ENCODE measurements around the gene CBY3. TPM values are rescaled to one million over a fixed set of nuclear protein-coding genes. Genes with fewer than 3 reads are reported as not detected.

The CBY3 gene
- total RNA-seq, 4 donors from 2014 or later: not detected

DNA sequence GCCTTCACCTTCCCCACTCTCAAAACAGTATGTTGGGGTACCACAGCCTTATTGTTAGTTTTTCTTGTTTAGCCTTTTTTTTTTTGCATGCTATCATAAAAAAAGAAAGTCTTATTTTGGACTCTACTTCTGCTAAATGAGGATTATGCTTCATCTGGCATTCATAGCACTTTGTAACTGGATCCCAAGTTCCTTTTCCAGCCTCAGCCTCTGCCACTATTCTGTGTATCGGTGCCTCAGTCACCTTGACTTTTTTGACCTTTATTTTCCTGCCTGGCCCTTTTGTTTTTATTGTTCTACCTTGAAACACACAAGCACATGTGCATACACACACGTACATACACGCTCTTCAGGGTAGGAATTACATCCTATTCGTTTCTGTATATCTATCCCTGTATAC lies 43.3 kb upstream of the CBY3 start:
- WGBS: 86% methylated on average over 4 of the region's 4 CpGs
- TF ChIP-seq POLR2A (IDR thresholded peaks at IDR 0.05) (no peak), EP300 (IDR thresholded peaks at IDR 0.05) (no peak), CTCF (IDR thresholded peaks at IDR 0.05) (no peak), POLR2AphosphoS5 (IDR thresholded peaks at IDR 0.05) (no peak)
- Histone ChIP-seq H3K4me1 (no peaks in the 10 kb centered on the region), H3K36me3 (peaks cover 100% of the 10 kb centered on the region), H3K27me3 (no peaks in the 10 kb centered on the region), H3K4me3 (no peak overlapping the region), H3K27ac (no peak overlapping the region), H3K9me3 (no peaks in the 10 kb centered on the region)
- DNase-seq (ENCODE audit: low spot score in 2 of 2): no peak

- H3K4me3 ChIP-seq: no peak overlapping the region
- 60% methylated on average over 2 of the region's 2 CpGs for WGBS
- no peaks in the 10 kb centered on the region for H3K9me3 ChIP-seq
- peaks cover 100% of the 10 kb centered on the region for H3K36me3 ChIP-seq
- H3K27ac ChIP-seq: no peak overlapping the region
- no peaks in the 10 kb centered on the region for H3K4me1 ChIP-seq
- no peaks in the 10 kb centered on the region for H3K27me3 ChIP-seq
- no peak for TF ChIP-seq POLR2A (IDR thresholded peaks at IDR 0.05)
- no peak for DNase-seq (ENCODE audit: low spot score in 2 of 2)
Observed at GRCh38 chr5:179720222-179720621, 39.4 kb upstream of the CBY3 start.

DNA sequence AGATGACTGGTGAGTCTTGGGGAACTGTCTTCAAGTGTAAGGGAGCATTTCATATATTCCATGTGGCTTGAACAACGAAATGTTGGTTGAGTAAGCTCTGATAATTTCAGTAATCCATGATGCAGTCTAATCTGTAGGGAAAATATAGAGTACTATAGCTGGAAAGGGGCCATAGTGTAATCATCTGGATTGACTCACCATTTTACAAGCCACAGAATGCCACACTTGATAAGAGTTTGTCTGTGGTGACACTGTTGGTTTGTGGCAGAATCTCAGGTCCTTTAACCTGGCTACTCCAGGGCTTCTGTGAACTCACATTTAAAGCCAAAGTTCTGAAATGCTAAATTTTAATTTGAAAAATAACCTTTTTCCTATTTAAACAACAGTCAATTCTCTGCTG lies 35.5 kb upstream of the CBY3 start:
- Histone ChIP-seq H3K27me3 (no peaks in the 10 kb centered on the region), H3K4me3 (no peak overlapping the region), H3K36me3 (peaks cover 98% of the 10 kb centered on the region), H3K27ac (no peak overlapping the region), H3K9me3 (no peaks in the 10 kb centered on the region), H3K4me1 (no peaks in the 10 kb centered on the region)
- 96% methylated on average over 1 of the region's 1 CpG for WGBS
- DNase-seq (ENCODE audit: low spot score in 2 of 2): no peak
- TF ChIP-seq CTCF (IDR thresholded peaks at IDR 0.05) (no peak), POLR2A (IDR thresholded peaks at IDR 0.05) (no peak), POLR2AphosphoS5 (IDR thresholded peaks at IDR 0.05) (no peak), EP300 (IDR thresholded peaks at IDR 0.05) (no peak)

DNA sequence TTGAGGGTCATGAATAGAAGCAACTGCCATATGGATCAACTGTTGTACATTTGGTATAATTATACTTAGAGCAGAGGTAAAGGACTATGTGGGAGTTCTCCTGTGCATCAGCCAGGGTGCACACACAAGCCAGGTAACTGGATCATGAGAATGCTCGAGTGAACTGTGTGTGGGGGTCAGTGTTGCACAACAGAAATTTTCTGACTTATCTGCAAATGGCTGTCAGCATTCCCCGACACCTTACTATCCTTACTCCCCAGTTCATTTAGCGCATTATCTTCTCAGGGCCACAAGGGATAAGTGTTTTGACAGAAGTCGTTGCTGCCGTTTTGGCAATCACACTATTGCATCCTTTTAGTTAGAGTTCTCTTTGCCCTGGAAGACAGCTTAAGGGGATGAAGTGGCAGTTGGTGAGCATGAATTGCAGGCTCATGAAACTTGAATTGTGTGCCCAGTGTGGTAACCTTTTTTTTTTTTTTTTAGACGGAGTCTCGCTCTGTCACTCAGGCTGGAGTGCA lies 19.6 kb upstream of the CBY3 start:
- Histone ChIP-seq H3K9me3 (no peaks in the 10 kb centered on the region), H3K27me3 (no peaks in the 10 kb centered on the region), H3K36me3 (peaks cover 15% of the 10 kb centered on the region), H3K27ac (peak overlapping the region; percentile 99), H3K4me3 (peak overlapping the region; percentile 92), H3K4me1 (peaks cover 43% of the 10 kb centered on the region)
- DNase-seq (ENCODE audit: low spot score in 2 of 2): peak in 1 of 2 donors; percentile 21
- TF ChIP-seq EP300 (IDR thresholded peaks at IDR 0.05) (no peak), POLR2AphosphoS5 (IDR thresholded peaks at IDR 0.05) (no peak), CTCF (IDR thresholded peaks at IDR 0.05) (no peak), POLR2A (IDR thresholded peaks at IDR 0.05) (no peak)
- WGBS: 58% methylated on average over 7 of the region's 7 CpGs

DNA sequence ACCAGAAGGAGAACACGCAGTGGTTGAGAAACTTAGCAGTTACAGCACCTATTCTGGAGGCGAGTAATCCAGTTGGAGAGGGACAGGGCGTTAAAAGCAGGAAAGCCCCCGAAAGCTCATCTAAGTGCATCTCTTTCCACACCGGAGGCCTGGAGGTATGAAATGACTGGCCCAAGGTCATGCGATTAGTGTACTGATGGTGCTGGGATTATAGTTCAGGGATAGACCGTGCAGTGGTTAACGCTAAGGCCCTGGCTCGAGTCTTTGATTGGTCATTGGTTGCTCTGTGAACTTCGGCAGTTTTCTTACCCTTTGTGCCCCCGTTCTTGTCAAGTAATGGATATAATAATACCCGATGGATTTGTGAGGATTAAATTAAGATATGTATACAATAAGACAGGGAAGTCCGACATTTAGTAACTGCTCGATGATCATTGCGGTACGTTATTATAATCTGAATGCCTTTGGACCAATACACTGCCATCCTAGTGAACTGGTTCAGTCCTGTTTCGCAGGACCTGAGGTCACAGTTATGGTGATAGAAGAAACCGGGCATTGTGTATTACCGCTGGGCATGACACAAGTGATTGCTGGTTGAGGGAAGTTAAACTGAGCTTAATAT lies 18.9 kb upstream of the CBY3 start:
- Histone ChIP-seq H3K9me3 (no peaks in the 10 kb centered on the region), H3K27ac (peak overlapping the region; percentile 99), H3K27me3 (no peaks in the 10 kb centered on the region), H3K36me3 (peaks cover 12% of the 10 kb centered on the region), H3K4me3 (peak overlapping the region; percentile 92), H3K4me1 (peaks cover 43% of the 10 kb centered on the region)
- peak in 1 of 2 donors; percentile 50 for DNase-seq (ENCODE audit: low spot score in 2 of 2)
- under 1% methylated on average over 19 of the region's 19 CpGs for WGBS
- TF ChIP-seq CTCF (IDR thresholded peaks at IDR 0.05) (no peak), EP300 (IDR thresholded peaks at IDR 0.05) (no peak), POLR2A (IDR thresholded peaks at IDR 0.05) (no peak), POLR2AphosphoS5 (IDR thresholded peaks at IDR 0.05) (no peak)

All from suprapubic skin (tissue), 4 donors.